ENCODE data around the gene SELENOW.

DNA sequence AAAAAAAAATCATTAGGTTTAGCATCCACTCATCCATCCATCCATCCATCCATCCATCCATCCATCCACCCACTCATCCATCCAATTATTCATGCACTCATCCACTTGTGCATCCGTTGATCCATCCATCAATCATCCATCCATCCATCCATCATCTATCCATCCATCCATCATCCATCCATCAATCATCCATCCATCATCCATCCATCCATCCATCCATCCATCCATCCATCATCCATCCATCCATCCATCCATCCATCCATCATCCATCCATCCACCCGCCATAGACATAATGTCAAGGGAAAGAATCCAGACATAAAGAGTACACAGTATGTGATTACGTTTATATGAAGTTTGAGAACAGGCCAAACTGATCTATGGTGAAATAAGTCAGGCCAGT lies 9.0 kb upstream of the SELENOW start:
- TF ChIP-seq, protein P1, sequence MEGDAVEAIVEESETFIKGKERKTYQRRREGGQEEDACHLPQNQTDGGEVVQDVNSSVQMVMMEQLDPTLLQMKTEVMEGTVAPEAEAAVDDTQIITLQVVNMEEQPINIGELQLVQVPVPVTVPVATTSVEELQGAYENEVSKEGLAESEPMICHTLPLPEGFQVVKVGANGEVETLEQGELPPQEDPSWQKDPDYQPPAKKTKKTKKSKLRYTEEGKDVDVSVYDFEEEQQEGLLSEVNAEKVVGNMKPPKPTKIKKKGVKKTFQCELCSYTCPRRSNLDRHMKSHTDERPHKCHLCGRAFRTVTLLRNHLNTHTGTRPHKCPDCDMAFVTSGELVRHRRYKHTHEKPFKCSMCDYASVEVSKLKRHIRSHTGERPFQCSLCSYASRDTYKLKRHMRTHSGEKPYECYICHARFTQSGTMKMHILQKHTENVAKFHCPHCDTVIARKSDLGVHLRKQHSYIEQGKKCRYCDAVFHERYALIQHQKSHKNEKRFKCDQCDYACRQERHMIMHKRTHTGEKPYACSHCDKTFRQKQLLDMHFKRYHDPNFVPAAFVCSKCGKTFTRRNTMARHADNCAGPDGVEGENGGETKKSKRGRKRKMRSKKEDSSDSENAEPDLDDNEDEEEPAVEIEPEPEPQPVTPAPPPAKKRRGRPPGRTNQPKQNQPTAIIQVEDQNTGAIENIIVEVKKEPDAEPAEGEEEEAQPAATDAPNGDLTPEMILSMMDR (IDR thresholded peaks at IDR 0.05; ENCODE audit: insufficient read depth, low read length, poor library complexity, severe bottlenecking) = no peak
- no peak for TF ChIP-seq EZH2phosphoT487 (conservative IDR thresholded peaks at IDR 0.05; ENCODE audit: low read length)

Measured in SU-DHL-6 (cell line).